GM12891 (cell line): ENCODE results near the gene WDR26.

Experiments
- POLR2A ChIP-seq: IDR thresholded peaks from 2 replicates; pipeline ENCODE4 v1.6.1; 2011; ENCODE audit warnings: low read depth, low read length, control low read depth
- POLR2AphosphoS5 ChIP-seq: IDR thresholded peaks from 2 replicates; pipeline ENCODE4 v1.6.1; 2011; ENCODE audit warnings: low read depth, low read length, control low read depth
- POU2F2 ChIP-seq: IDR thresholded peaks from 2 replicates; pipeline ENCODE4 v1.6.1; 2011; ENCODE audit warnings: low read depth, mild to moderate bottlenecking, control low read depth, low read length, moderate library complexity
- SPI1 ChIP-seq: IDR thresholded peaks from 2 replicates; pipeline ENCODE4 v1.6.1; 2011; ENCODE audit warnings: low read depth, low read length, control low read depth
- TAF1 ChIP-seq: IDR thresholded peaks from 2 replicates; pipeline ENCODE4 v1.6.1; 2011; ENCODE audit warnings: low read depth, low read length, control low read depth

DNA sequence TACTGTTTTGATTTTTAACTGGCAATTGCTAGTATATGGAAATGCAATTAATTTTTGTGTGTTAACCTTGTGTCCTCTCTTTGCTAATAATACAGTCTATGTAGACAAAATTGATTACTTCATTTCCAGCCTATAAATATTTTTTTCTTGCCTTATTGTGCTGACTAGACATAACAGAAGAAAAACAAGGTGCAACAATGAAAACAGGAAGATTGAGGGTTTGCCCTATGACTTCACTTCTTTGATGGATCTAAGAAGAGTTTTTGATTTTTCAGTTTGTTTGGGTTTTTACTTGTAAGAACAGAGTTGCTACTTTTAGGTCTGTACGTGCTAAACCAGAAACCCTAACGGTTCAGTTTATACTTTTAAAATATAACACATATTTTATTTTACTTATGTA lies 86.5 kb downstream of the WDR26 start:
- TF ChIP-seq SPI1 = no peak
- no peak for TF ChIP-seq POLR2A
- TF ChIP-seq TAF1 = no peak
- TF ChIP-seq POLR2AphosphoS5 = no peak
- TF ChIP-seq POU2F2 = no peak
